OCI-LY7 (cell line): Measurements from ENCODE around the gene ARMC9. TPM values are rescaled to one million over a fixed set of nuclear protein-coding genes. Genes with fewer than 3 reads are reported as not detected.
A peak's percentile ranks its signal among the peaks of the same experiment; 100 is the strongest.

Experiments
- BruUV-seq: library from RNA; stranded (reverse); fragments of 400-500 nt; replicated peaks from 2 replicates; lab custom pipeline; 2021; lab: Mats Ljungman, UMichigan
- CTCF ChIA-PET: fragments of 300-600 bp; sonication (Branson Sonifier 250); formaldehyde crosslinking; loops from one replicate; lab custom pipeline; 2022; ENCODE audit warnings: antibody characterized with exemption; ENCODE audit not compliant: unreplicated experiment; lab: Charles Lee
- POLR2A ChIA-PET: fragments of 300-600 bp; sonication (Branson Sonifier 250); formaldehyde crosslinking; loops from one replicate; lab custom pipeline; 2022; ENCODE audit warnings: antibody characterized with exemption; lab: Charles Lee
- DNase-seq: peaks from one replicate; pipeline ENCODE4 v3.0.0-alpha.2; 2015; ENCODE audit warnings: low spot score
- H2AFZ ChIP-seq: fragments of 200-600 bp; sonication (generic), shearing (Covaris generic); 2 replicates; pipeline ENCODE4 v1.6.1; 2014; ENCODE audit warnings: mild to moderate bottlenecking, antibody characterized with exemption, low read length, moderate library complexity
- H3K27ac ChIP-seq: fragments of 200-600 bp; sonication (generic); 2 replicates; pipeline ENCODE4 v1.5.1; 2014; ENCODE audit warnings: mixed run types, low read depth, mild to moderate bottlenecking, moderate library complexity, low read length, inconsistent platforms; ENCODE audit not compliant: poor library complexity, severe bottlenecking
- H3K36me3 ChIP-seq: fragments of 200-600 bp; sonication (generic); 2 replicates; pipeline ENCODE4 v1.6.1; 2014; ENCODE audit warnings: mild to moderate bottlenecking, antibody characterized with exemption, low read length, moderate library complexity, mixed read lengths; ENCODE audit not compliant: insufficient read depth
- H3K4me1 ChIP-seq: fragments of 200-600 bp; sonication (generic); 2 replicates; pipeline ENCODE4 v1.5.1; 2014; ENCODE audit warnings: mild to moderate bottlenecking, low read length; ENCODE audit not compliant: insufficient read depth, poor library complexity, severe bottlenecking
- H3K4me2 ChIP-seq: fragments of 200-600 bp; sonication (generic); 2 replicates; pipeline ENCODE4 v1.6.1; 2014; ENCODE audit warnings: mild to moderate bottlenecking, low read length
- H3K4me3 ChIP-seq: fragments of 200-600 bp; sonication (generic); 2 replicates; pipeline ENCODE4 v1.5.1; 2014; ENCODE audit warnings: mild to moderate bottlenecking, low read depth, low read length; ENCODE audit not compliant: poor library complexity, severe bottlenecking
- H3K79me2 ChIP-seq: fragments of 200-600 bp; sonication (generic); 2 replicates; pipeline ENCODE4 v1.6.1; 2016; ENCODE audit warnings: low read depth, mild to moderate bottlenecking, low read length, moderate library complexity, mixed read lengths; ENCODE audit not compliant: insufficient read depth
- H3K9me2 ChIP-seq: fragments of 200-600 bp; sonication (generic); 2 replicates; pipeline ENCODE4 v1.6.1; 2016; ENCODE audit warnings: mild to moderate bottlenecking, low read length, mixed read lengths; ENCODE audit not compliant: insufficient read depth
- H3K9me3 ChIP-seq: fragments of 200-600 bp; sonication (generic); 2 replicates; pipeline ENCODE4 v1.6.1; 2014; ENCODE audit warnings: mild to moderate bottlenecking, mixed run types, low read length, mixed read lengths
- H4K20me1 ChIP-seq: fragments of 200-600 bp; sonication (generic); 2 replicates; pipeline ENCODE4 v1.6.1; 2014; ENCODE audit warnings: mild to moderate bottlenecking, antibody characterized with exemption, low read length, moderate library complexity, mixed read lengths; ENCODE audit not compliant: insufficient read depth
- CTCF ChIP-seq: fragments of 200-600 bp; sonication (generic); conservative IDR thresholded peaks from 2 replicates; pipeline ENCODE4 v1.5.1; 2014; ENCODE audit warnings: mild to moderate bottlenecking, antibody characterized with exemption, low read length, moderate library complexity, mixed read lengths
- EZH2phosphoT487 ChIP-seq: fragments of 200-600 bp; sonication (generic); IDR thresholded peaks from 2 replicates; pipeline ENCODE4 v1.6.1; 2018; ENCODE audit warnings: low read depth, borderline replicate concordance, mild to moderate bottlenecking, mixed run types, antibody characterized with exemption, low read length, moderate library complexity, mixed read lengths
- intact Hi-C: fragments of 100-400 bp; cut with micrococcal nuclease; formaldehyde crosslinking; loops from one replicate; pipeline ENCODE4 v1.10.0; 2022; ENCODE audit not compliant: unreplicated experiment
- total RNA-seq, 2 experiments: library from RNA; depleted of rRNA in 1 of 2; stranded (reverse); fragments of >200 nt in 1 of 2; shearing (Covaris generic) in 1 of 2; gene quantifications; 2 replicates each; pipeline ENCODE4 v1.2.3, GENCODE V29; 2014 to 2022

The ARMC9 gene
- total RNA-seq, 2 experiments from 2014 or later, result 6.6 to 12.2 TPM

- no peaks in the 10 kb centered on the region for H3K36me3 ChIP-seq
- H3K4me1 ChIP-seq, result peaks cover 10% of the 10 kb centered on the region
- peak overlapping the region; percentile 86 for H2AFZ ChIP-seq
- BruUV-seq, result TSS peak; percentile 83
- CTCF ChIA-PET, result interaction anchor here (0.7 to 1.1 kb wide), 2 partner anchors 26 to 152 kb away, joined by 3 read pairs; no protein-coding TSS in a partner anchor
- intact Hi-C loops, result no loop called here
- H3K27ac ChIP-seq, result no peak overlapping the region
- H4K20me1 ChIP-seq, result no peaks in the 10 kb centered on the region
- peak overlapping the region; percentile 72 for H3K4me3 ChIP-seq
- no peak for TF ChIP-seq EZH2phosphoT487
- TF ChIP-seq CTCF, result no peak
- no peak for DNase-seq
- H3K9me2 ChIP-seq, result no peaks in the 10 kb centered on the region
- no peaks in the 10 kb centered on the region for H3K9me3 ChIP-seq
- H3K4me2 ChIP-seq, result peak overlapping the region; percentile 88
- H3K79me2 ChIP-seq, result no peaks in the 10 kb centered on the region
- POLR2A ChIA-PET, result interaction anchor here (0.5 to 1.6 kb wide), 7 partner anchors 18 to 280 kb away, joined by 3 to 5 read pairs (median 4); partner anchors contain the start of gene NCL
Observed at GRCh38 chr2:231197706-231198290, 633 bp upstream of the ARMC9 start.

- H3K9me2 ChIP-seq, result no peaks in the 10 kb centered on the region
- H3K4me2 ChIP-seq, result peak overlapping the region; percentile 88
- CTCF ChIA-PET, result no interaction called here
- POLR2A ChIA-PET, result no interaction called here
- no peak for DNase-seq
- H3K4me3 ChIP-seq, result peak overlapping the region; percentile 72
- TF ChIP-seq EZH2phosphoT487, result no peak
- TF ChIP-seq CTCF, result no peak
- no peaks in the 10 kb centered on the region for H3K36me3 ChIP-seq
- no peak overlapping the region for H3K27ac ChIP-seq
- intact Hi-C loops, result no loop called here
- H3K79me2 ChIP-seq, result no peaks in the 10 kb centered on the region
- BruUV-seq, result TSS peak; percentile 48
- H4K20me1 ChIP-seq, result no peaks in the 10 kb centered on the region
- peak overlapping the region; percentile 86 for H2AFZ ChIP-seq
- peaks cover 10% of the 10 kb centered on the region for H3K4me1 ChIP-seq
- H3K9me3 ChIP-seq, result no peaks in the 10 kb centered on the region
Observed at GRCh38 chr2:231199219-231199618, 788 bp downstream of the ARMC9 start.

- Histone ChIP-seq H3K4me2 (no peak overlapping the region; the same call in 1 of the 2 replicates), H4K20me1 (no peaks in the 10 kb centered on the region), H2AFZ (no peak overlapping the region), H3K36me3 (no peaks in the 10 kb centered on the region), H3K27ac (no peak overlapping the region), H3K4me1 (peaks cover 10% of the 10 kb centered on the region), H3K9me2 (no peaks in the 10 kb centered on the region), H3K9me3 (no peaks in the 10 kb centered on the region), H3K79me2 (no peaks in the 10 kb centered on the region), H3K4me3 (no peak overlapping the region)
- ChIA-PET CTCF (no interaction called here), POLR2A (interaction anchor here (0.6 to 1.2 kb wide), 2 partner anchors 11 to 119 kb away, joined by 3 read pairs; no protein-coding TSS in a partner anchor)
- no TSS peak for BruUV-seq
- DNase-seq, result no peak
- intact Hi-C loops, result no loop called here
- TF ChIP-seq CTCF, result no peak
Observed at GRCh38 chr2:231200805-231201474, 2.5 kb downstream of the ARMC9 start.
